ENCODE measurements around the gene TKT.
A peak's percentile ranks its signal among the peaks of the same experiment; 100 is the strongest.

Gene TKT

GRCh38 chr3:53185761-53186465 lies 69.9 kb downstream of the TKT start:
- Mint-ChIP-seq H3K9me3 (no peaks in the 10 kb centered on the region), H3K27ac (peak overlapping the region; percentile 41), H3K4me3 (no peak overlapping the region), H3K36me3 (peaks cover 21% of the 10 kb centered on the region), H3K27me3 (no peaks in the 10 kb centered on the region), H3K4me1 (peaks cover 17% of the 10 kb centered on the region)
- ATAC-seq (ENCODE audit: low read depth), result no peak
- no peak for DNase-seq (ENCODE audit: low spot score in 2 of 2)

GRCh38 chr3:53184701-53185100 lies 71.1 kb downstream of the TKT start:
- peaks cover 15% of the 10 kb centered on the region for H3K36me3 Mint-ChIP-seq
- no peak for ATAC-seq (ENCODE audit: low read depth)
- H3K27me3 Mint-ChIP-seq, result no peaks in the 10 kb centered on the region
- peak overlapping the region; percentile 81 for H3K27ac Mint-ChIP-seq
- no peaks in the 10 kb centered on the region for H3K9me3 Mint-ChIP-seq
- no peak overlapping the region for H3K4me3 Mint-ChIP-seq
- peaks cover 16% of the 10 kb centered on the region for H3K4me1 Mint-ChIP-seq
- no peak for DNase-seq (ENCODE audit: low spot score in 2 of 2)

GRCh38 chr3:53183514-53183913 lies 72.3 kb downstream of the TKT start:
- Mint-ChIP-seq H3K36me3 (peaks cover 21% of the 10 kb centered on the region), H3K27ac (no peak overlapping the region), H3K9me3 (no peaks in the 10 kb centered on the region), H3K4me1 (peaks cover 27% of the 10 kb centered on the region), H3K4me3 (no peak overlapping the region), H3K27me3 (no peaks in the 10 kb centered on the region)
- ATAC-seq (ENCODE audit: low read depth), result no peak
- no peak for DNase-seq (ENCODE audit: low spot score in 2 of 2)

GRCh38 chr3:53182764-53183355 lies 73.0 kb downstream of the TKT start:
- Mint-ChIP-seq H3K4me3 (no peak overlapping the region), H3K4me1 (peaks cover 30% of the 10 kb centered on the region), H3K36me3 (peaks cover 21% of the 10 kb centered on the region), H3K27ac (no peak overlapping the region), H3K9me3 (no peaks in the 10 kb centered on the region), H3K27me3 (no peaks in the 10 kb centered on the region)
- ATAC-seq (ENCODE audit: low read depth) (no peak), DNase-seq (ENCODE audit: low spot score in 2 of 2) (no peak)

- ATAC-seq (ENCODE audit: low read depth) (no peak), DNase-seq (ENCODE audit: low spot score in 2 of 2) (no peak)
- Mint-ChIP-seq H3K4me3 (peak overlapping the region; percentile 70), H3K27me3 (no peaks in the 10 kb centered on the region), H3K36me3 (peaks cover 18% of the 10 kb centered on the region), H3K4me1 (peaks cover 28% of the 10 kb centered on the region), H3K27ac (peak overlapping the region; percentile 69), H3K9me3 (no peaks in the 10 kb centered on the region)
Measured at GRCh38 chr3:53181528-53181927, 74.3 kb downstream of the TKT start.

- Mint-ChIP-seq H3K4me3 (peak overlapping the region; percentile 70), H3K27me3 (no peaks in the 10 kb centered on the region), H3K9me3 (no peaks in the 10 kb centered on the region), H3K36me3 (peaks cover 15% of the 10 kb centered on the region), H3K4me1 (peaks cover 33% of the 10 kb centered on the region), H3K27ac (peak overlapping the region; percentile 69)
- ATAC-seq (ENCODE audit: low read depth) (no peak), DNase-seq (ENCODE audit: low spot score in 2 of 2) (no peak)
Measured at GRCh38 chr3:53181024-53181371, 74.8 kb downstream of the TKT start.

- Mint-ChIP-seq H3K9me3 (no peaks in the 10 kb centered on the region), H3K4me3 (peak overlapping the region; percentile 70), H3K36me3 (peaks cover 15% of the 10 kb centered on the region), H3K27ac (peak overlapping the region; percentile 69), H3K4me1 (peaks cover 38% of the 10 kb centered on the region), H3K27me3 (no peaks in the 10 kb centered on the region)
- ATAC-seq (ENCODE audit: low read depth) (peak; percentile 100), DNase-seq (ENCODE audit: low spot score in 2 of 2) (peak; percentile 55 to 73)
Measured at GRCh38 chr3:53180305-53181023, 75.4 kb downstream of the TKT start.

GRCh38 chr3:53179580-53179979 lies 76.2 kb downstream of the TKT start:
- Mint-ChIP-seq H3K27ac (peak overlapping the region; percentile 69), H3K27me3 (no peaks in the 10 kb centered on the region), H3K9me3 (no peaks in the 10 kb centered on the region), H3K4me1 (peaks cover 45% of the 10 kb centered on the region), H3K4me3 (peak overlapping the region; percentile 48), H3K36me3 (peaks cover 10% of the 10 kb centered on the region)
- ATAC-seq (ENCODE audit: low read depth) (no peak), DNase-seq (ENCODE audit: low spot score in 2 of 2) (no peak)

- H3K4me1 Mint-ChIP-seq, result peaks cover 53% of the 10 kb centered on the region
- no peak overlapping the region for H3K27ac Mint-ChIP-seq
- DNase-seq (ENCODE audit: low spot score in 2 of 2) (no peak), ATAC-seq (ENCODE audit: low read depth) (no peak)
- H3K4me3 Mint-ChIP-seq, result no peak overlapping the region
- H3K36me3 Mint-ChIP-seq, result peaks cover 12% of the 10 kb centered on the region
- no peaks in the 10 kb centered on the region for H3K9me3 Mint-ChIP-seq
- no peaks in the 10 kb centered on the region for H3K27me3 Mint-ChIP-seq
Measured at GRCh38 chr3:53178246-53178645, 77.6 kb downstream of the TKT start.

- ATAC-seq (ENCODE audit: low read depth), result no peak
- no peak for DNase-seq (ENCODE audit: low spot score in 2 of 2)
- Mint-ChIP-seq H3K36me3 (peaks cover 12% of the 10 kb centered on the region), H3K27me3 (no peaks in the 10 kb centered on the region), H3K4me3 (peak overlapping the region; percentile 14), H3K4me1 (peaks cover 70% of the 10 kb centered on the region), H3K27ac (no peak overlapping the region), H3K9me3 (no peaks in the 10 kb centered on the region)
Measured at GRCh38 chr3:53175613-53176540, 79.9 kb downstream of the TKT start.
